HEK293T (cell line): ENCODE data around the gene SYNJ1.
"Not testable (repeated sequence)": the region's sequence is repeated elsewhere in the genome, so short reads cannot be mapped to it uniquely, and the experiment has no call there.

Experiments
- CTCF ChIA-PET: fragments of 350-600 bp; formaldehyde crosslinking; extraction: SDS; loops from one replicate; lab custom pipeline; 2021; ENCODE audit warnings: antibody characterized with exemption, inconsistent platforms; lab: Yijun Ruan, JAX
- POLR2A ChIA-PET: fragments of 350-600 bp; formaldehyde crosslinking; extraction: SDS; loops from one replicate; lab custom pipeline; 2020; ENCODE audit warnings: antibody characterized with exemption, inconsistent platforms; lab: Yijun Ruan, JAX
- DNase-seq: peaks from one replicate; pipeline ENCODE4 v3.0.0; 2012; ENCODE audit warnings: mixed read lengths; ENCODE audit errors: extremely low spot score
- ARNT ChIP-seq: fragments of 450-650 bp; IDR thresholded peaks from 2 replicates; pipeline ENCODE4 v1.6.1; 2017; ENCODE audit warnings: mild to moderate bottlenecking
- BHLHE40 ChIP-seq: fragments of 450-650 bp; IDR thresholded peaks from 2 replicates; pipeline ENCODE4 v1.6.1; 2016; ENCODE audit warnings: mild to moderate bottlenecking, moderate library complexity, borderline replicate concordance
- CTBP1 ChIP-seq: fragments of 450-650 bp; IDR thresholded peaks from 2 replicates; pipeline ENCODE4 v1.6.1; 2016; ENCODE audit warnings: borderline replicate concordance
- ELF4 ChIP-seq: fragments of 450-650 bp; IDR thresholded peaks from 2 replicates; pipeline ENCODE4 v1.6.1; 2017; ENCODE audit warnings: antibody characterized with exemption
- FOXA1 ChIP-seq: fragments of 450-650 bp; IDR thresholded peaks from 2 replicates; pipeline ENCODE4 v1.6.1; 2016; ENCODE audit warnings: mild to moderate bottlenecking
- FOXK2 ChIP-seq: fragments of 450-650 bp; IDR thresholded peaks from 2 replicates; pipeline ENCODE4 v1.6.1; 2016; ENCODE audit warnings: mild to moderate bottlenecking
- FOXM1 ChIP-seq: fragments of 450-650 bp; IDR thresholded peaks from 2 replicates; pipeline ENCODE4 v1.6.1; 2017; ENCODE audit warnings: mild to moderate bottlenecking, borderline replicate concordance
- HDGF ChIP-seq: fragments of 450-650 bp; IDR thresholded peaks from 2 replicates; pipeline ENCODE4 v1.6.1; 2017; ENCODE audit warnings: antibody characterized with exemption, borderline replicate concordance
- L3MBTL2 ChIP-seq: fragments of 450-650 bp; conservative IDR thresholded peaks from 2 replicates; pipeline ENCODE4 v1.6.1; 2016; ENCODE audit warnings: mild to moderate bottlenecking
- LEF1 ChIP-seq: fragments of 450-650 bp; IDR thresholded peaks from 2 replicates; pipeline ENCODE4 v1.6.1; 2017; ENCODE audit warnings: mild to moderate bottlenecking, borderline replicate concordance
- NFRKB ChIP-seq: fragments of 450-650 bp; IDR thresholded peaks from 2 replicates; pipeline ENCODE4 v1.6.1; 2016; ENCODE audit warnings: mild to moderate bottlenecking, moderate library complexity
- SP1 ChIP-seq: fragments of 450-650 bp; IDR thresholded peaks from 2 replicates; pipeline ENCODE4 v1.6.1; 2017
- SUZ12 ChIP-seq: fragments of 450-650 bp; IDR thresholded peaks from 2 replicates; pipeline ENCODE4 v1.6.1; 2016; ENCODE audit warnings: mild to moderate bottlenecking
- TARDBP ChIP-seq: fragments of 450-650 bp; IDR thresholded peaks from 2 replicates; pipeline ENCODE4 v1.6.1; 2016
- ZNF384 ChIP-seq: fragments of 450-650 bp; IDR thresholded peaks from 2 replicates; pipeline ENCODE4 v1.6.1; 2016
- TF ChIP-seq, protein P1 (sequence below): fragments of 450-650 bp; IDR thresholded peaks from 2 replicates; pipeline ENCODE4 v1.6.1; 2016

SYNJ1 gene

DNA sequence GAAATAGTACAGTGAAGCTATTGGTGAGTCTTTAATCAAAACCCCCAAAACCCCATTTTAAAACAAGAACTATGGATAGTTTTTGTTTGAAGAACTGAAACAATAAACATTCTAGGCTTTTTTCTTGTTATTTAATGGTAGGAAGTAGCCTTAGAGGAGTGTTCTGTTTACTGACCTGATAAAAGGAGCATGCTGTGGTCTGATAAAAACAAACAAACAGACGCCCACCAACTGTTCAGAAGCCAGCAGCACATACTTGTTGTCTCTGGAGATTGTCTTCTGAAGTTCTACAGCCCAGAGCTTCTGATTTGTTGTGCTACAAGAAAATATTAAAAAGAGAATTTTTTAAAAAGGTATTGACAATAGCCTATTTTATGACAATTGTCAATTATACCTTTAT, 61.6 kb downstream of the SYNJ1 start:
- POLR2A ChIA-PET = no interaction called here
- no peak for DNase-seq
- no peak for TF ChIP-seq FOXM1
- TF ChIP-seq BHLHE40 = no peak
- TF ChIP-seq, protein P1, sequence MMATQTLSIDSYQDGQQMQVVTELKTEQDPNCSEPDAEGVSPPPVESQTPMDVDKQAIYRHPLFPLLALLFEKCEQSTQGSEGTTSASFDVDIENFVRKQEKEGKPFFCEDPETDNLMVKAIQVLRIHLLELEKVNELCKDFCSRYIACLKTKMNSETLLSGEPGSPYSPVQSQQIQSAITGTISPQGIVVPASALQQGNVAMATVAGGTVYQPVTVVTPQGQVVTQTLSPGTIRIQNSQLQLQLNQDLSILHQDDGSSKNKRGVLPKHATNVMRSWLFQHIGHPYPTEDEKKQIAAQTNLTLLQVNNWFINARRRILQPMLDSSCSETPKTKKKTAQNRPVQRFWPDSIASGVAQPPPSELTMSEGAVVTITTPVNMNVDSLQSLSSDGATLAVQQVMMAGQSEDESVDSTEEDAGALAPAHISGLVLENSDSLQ = no peak
- no peak for TF ChIP-seq HDGF
- TF ChIP-seq FOXA1 = no peak
- no peak for TF ChIP-seq TARDBP
- TF ChIP-seq LEF1 = no peak
- no peak for TF ChIP-seq SUZ12
- no peak for TF ChIP-seq CTBP1
- no peak for TF ChIP-seq NFRKB
- no peak for TF ChIP-seq ZNF384
- no peak for TF ChIP-seq ELF4
- TF ChIP-seq ARNT = no peak
- no peak for TF ChIP-seq FOXK2
- TF ChIP-seq L3MBTL2 = no peak
- no peak for TF ChIP-seq SP1
- CTCF ChIA-PET = no interaction called here

DNA sequence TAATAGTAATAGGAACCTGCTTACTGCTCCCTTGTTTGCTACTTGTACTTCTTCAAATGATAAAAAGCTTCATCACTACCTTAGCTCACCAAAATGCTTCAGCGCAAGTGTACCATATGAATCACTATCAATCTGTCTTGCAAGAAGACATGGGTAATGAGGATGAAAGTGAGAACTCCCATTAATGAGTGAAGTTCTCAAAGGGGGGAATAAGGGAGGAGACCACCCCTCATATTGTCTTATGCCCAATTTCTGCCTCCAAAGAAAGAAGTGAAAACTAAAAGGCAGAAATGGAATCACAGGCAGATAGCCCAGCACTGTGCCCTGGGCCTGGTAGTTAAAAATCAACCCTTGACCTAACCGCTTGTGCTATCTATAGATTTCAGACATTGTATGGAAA, 63.7 kb downstream of the SYNJ1 start:
- DNase-seq, CTCF ChIA-PET, POLR2A ChIA-PET: not testable (repeated sequence)

DNA sequence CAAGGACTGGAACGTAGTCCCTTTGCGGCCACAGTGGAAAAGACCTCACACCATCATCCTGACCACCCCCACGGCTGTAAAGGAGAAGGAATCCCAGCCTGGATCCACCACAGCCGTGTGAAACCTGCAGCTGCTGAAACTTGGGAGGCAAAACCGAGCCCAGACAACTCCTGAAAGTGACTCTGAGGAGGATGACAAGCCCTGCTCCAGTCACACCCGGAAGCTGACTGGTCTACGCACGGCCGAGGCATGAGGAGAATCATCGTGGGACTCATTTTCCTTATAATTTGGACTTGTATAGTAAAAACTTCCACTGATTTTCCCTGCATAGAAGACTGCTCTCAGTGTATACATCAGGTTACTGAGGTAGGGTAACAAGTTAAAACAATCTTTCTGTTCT, 65.8 kb downstream of the SYNJ1 start:
- CTCF ChIA-PET, DNase-seq, POLR2A ChIA-PET: not testable (repeated sequence)

DNA sequence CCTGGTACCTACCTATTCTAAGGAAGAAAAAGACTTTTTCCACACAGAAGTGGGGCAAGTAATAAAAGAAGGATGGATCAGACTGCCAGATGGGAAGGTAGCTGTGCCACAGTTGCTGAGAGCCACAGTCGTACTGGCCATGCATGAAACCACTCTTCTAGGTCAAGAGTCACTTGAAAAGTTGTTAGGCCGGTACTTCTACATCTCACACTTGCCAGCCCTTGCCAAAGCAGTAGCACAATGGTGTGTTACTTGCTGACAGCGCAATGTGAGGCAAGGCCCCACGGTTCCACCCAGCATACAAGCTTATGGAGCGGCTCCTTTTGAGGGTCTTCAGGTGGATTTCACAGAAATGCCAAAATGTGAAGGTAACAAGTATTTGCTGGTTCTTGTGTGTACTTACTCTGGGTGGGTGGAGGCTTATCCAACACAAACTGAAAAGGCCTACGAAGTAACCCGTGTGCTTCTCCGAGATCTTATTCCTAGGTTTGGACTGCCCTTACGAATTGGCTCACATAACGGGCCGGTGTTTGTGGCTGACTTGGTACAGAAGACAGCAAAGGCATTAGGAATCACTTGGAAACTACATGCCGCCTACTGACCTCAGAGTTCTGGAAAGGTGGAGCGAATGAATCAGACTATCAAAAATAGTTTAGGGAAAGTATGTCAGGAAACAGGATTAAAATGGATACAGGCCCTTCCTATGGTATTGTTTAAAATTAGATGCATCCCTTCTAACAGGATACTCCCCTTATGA, 66.6 kb downstream of the SYNJ1 start:
- DNase-seq, CTCF ChIA-PET, POLR2A ChIA-PET: not testable (repeated sequence)

DNA sequence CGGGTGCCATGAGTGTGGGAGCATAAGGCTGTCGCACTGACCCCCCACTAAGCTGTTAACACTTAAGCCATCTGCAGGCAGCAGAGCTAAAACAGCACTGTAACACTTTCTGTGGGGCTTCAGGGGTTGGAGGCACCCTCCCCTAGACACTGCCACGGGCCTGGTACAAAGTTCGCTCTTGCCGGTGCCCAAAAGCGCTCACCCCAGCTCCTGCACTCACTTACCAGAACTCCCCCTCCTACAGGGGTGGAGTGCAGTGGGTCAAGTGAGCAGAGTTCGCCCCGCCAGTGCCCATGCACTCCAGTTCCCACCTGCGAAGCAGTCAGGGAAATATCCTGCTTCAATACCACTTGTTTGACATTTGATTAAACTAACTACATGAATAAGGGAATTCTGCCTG, 69.3 kb downstream of the SYNJ1 start:
- TF ChIP-seq FOXK2 (no peak), FOXA1 (no peak), ELF4 (no peak), SUZ12 (no peak), TARDBP (no peak), SP1 (no peak), LEF1 (no peak), CTBP1 (no peak)
- TF ChIP-seq, protein P1 = no peak
- no peak for DNase-seq
- POLR2A ChIA-PET = no interaction called here
- CTCF ChIA-PET = no interaction called here

DNA sequence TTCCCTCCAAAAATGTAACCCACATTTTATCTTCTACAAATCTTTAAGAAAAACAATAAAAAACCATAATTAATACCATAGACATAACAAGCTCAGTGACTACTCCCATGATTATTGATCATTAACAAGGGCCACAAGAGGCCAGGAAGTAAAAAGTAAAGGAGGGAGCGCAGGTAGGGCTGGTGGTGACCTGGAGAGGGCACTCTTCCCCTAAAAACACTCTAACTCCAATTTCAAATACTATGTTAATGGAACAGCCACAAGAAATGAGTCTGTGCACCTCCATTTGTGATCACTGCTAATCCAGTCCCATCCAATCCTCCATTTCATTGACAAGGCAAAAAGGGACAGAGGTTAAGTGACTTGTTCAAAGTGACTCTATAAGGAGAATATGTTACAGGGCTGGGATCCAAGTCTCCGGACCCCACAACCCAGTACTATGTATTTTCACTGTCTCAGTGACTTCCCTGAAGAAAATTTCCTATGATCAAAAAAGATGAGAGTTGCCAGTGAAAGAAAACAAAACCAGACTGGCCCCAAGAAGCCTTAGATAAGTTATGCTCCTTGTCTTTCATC, 74.4 kb downstream of the SYNJ1 start:
- DNase-seq = peak; percentile 62
- POLR2A ChIA-PET = no interaction called here
- CTCF ChIA-PET = interaction anchor here (0.6 to 0.9 kb wide), 4 partner anchors 11 to 178 kb away, joined by 3 to 5 read pairs (median 3); no protein-coding TSS in a partner anchor
- TF ChIP-seq ARNT = no peak
- TF ChIP-seq TARDBP = no peak
- TF ChIP-seq, protein P1 = no peak
- TF ChIP-seq CTBP1 = no peak
- TF ChIP-seq ELF4 = no peak
- no peak for TF ChIP-seq FOXK2
- TF ChIP-seq LEF1 = no peak
- TF ChIP-seq SUZ12 = no peak
- no peak for TF ChIP-seq ZNF384
- no peak for TF ChIP-seq L3MBTL2
- no peak for TF ChIP-seq BHLHE40
- TF ChIP-seq FOXM1 = no peak
- TF ChIP-seq SP1 = no peak
- TF ChIP-seq NFRKB = no peak
- TF ChIP-seq HDGF = no peak
- TF ChIP-seq FOXA1 = no peak

DNA sequence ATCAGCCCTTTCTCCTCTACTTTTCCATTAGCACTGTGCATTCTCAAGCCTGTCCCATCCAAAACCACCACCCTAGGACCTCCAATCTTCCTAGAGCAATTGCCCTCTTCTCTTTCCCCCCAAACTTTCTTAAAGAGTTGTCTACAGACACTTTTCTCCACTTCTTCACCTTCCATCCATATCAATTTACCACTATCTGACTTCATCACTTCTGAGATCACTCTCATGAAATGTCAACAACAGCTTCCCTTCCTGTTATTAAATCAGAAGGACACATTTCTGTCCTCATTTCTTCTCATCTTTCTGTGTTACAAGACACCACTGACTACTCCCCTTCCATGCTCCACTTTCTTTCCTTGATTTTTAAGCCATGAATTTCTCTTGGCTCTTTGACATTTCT, 79.6 kb downstream of the SYNJ1 start:
- TF ChIP-seq ZNF384 (no peak), FOXA1 (no peak), ARNT (no peak), NFRKB (no peak), FOXM1 (no peak), CTBP1 (no peak), SUZ12 (no peak), SP1 (no peak), TARDBP (no peak), ELF4 (no peak), FOXK2 (no peak), BHLHE40 (no peak), HDGF (no peak), L3MBTL2 (no peak)
- TF ChIP-seq, protein P1 = no peak
- DNase-seq = no peak
- ChIA-PET CTCF (no interaction called here), POLR2A (no interaction called here)
